IMR-90 (cell line): Measurements from ENCODE around the gene TF. TPM values are rescaled to one million over a fixed set of nuclear protein-coding genes. Genes with fewer than 3 reads are reported as not detected.

Source experiments
- ATAC-seq: fragments of 200-7000 bp; cut with Tn5 transposase; 2 replicates; pipeline ENCODE4 v1.9.1; 2020; ENCODE audit warnings: low read depth, mild to moderate bottlenecking, moderate library complexity
- BruUV-seq: library from RNA; stranded (reverse); fragments of 400-500 nt; replicated peaks from 2 replicates; lab custom pipeline; 2021; lab: Mats Ljungman, UMichigan
- CTCF ChIA-PET: fragments of 300-600 bp; formaldehyde crosslinking; extraction: SDS; loops from one replicate; lab custom pipeline; 2021; ENCODE audit warnings: antibody characterized with exemption; lab: Yijun Ruan, JAX
- POLR2A ChIA-PET: fragments of 300-600 bp; sonication (Branson Sonifier 250); formaldehyde crosslinking; loops from one replicate; lab custom pipeline; 2022; ENCODE audit warnings: antibody characterized with exemption; ENCODE audit not compliant: unreplicated experiment; lab: Charles Lee
- DNase-seq: peaks from one replicate; pipeline ENCODE4 v3.0.0; 2013
- H2AFZ ChIP-seq: replicated peaks from 2 replicates; pipeline ENCODE3; 2013; ENCODE audit warnings: low read length, mild to moderate bottlenecking; ENCODE audit not compliant: poor library complexity
- H2AK5ac ChIP-seq: 2 replicates; pipeline ENCODE4 v1.6.1; 2013; ENCODE audit warnings: low read depth, low read length, inconsistent platforms
- H2AK9ac ChIP-seq: replicated peaks from 2 replicates; pipeline ENCODE3; 2013; ENCODE audit warnings: mild to moderate bottlenecking, low read depth, low read length, moderate library complexity; ENCODE audit not compliant: poor library complexity
- H2BK120ac ChIP-seq: 2 replicates; pipeline ENCODE4 v1.6.1; 2013; ENCODE audit warnings: low read depth, low read length, inconsistent platforms
- H2BK15ac ChIP-seq: 3 replicates; pipeline ENCODE4 v1.6.1; 2013; ENCODE audit warnings: low read depth, low read length, inconsistent platforms
- H2BK20ac ChIP-seq: 2 replicates; pipeline ENCODE4 v1.6.1; 2013; ENCODE audit warnings: low read depth, mild to moderate bottlenecking, inconsistent platforms, low read length, moderate library complexity
- H2BK5ac ChIP-seq: 2 replicates; pipeline ENCODE4 v1.6.1; 2013; ENCODE audit warnings: mild to moderate bottlenecking, low read depth, low read length, inconsistent platforms; ENCODE audit not compliant: poor library complexity, severe bottlenecking
- H3K14ac ChIP-seq: replicated peaks from 2 replicates; pipeline ENCODE4 v1.6.1; 2013; ENCODE audit warnings: low read depth, low read length, inconsistent platforms
- H3K18ac ChIP-seq: 2 replicates; pipeline ENCODE4 v1.6.1; 2013; ENCODE audit warnings: low read depth, low read length, control low read depth
- H3K23ac ChIP-seq: 2 replicates; pipeline ENCODE4 v1.6.1; 2013; ENCODE audit warnings: low read depth, low read length, inconsistent platforms
- H3K27ac ChIP-seq: 2 replicates; pipeline ENCODE4 v1.5.1; 2013; ENCODE audit warnings: mild to moderate bottlenecking, control low read depth, low read length; ENCODE audit not compliant: insufficient read depth
- H3K27me3 ChIP-seq: 2 replicates; pipeline ENCODE4 v1.6.1; 2013; ENCODE audit warnings: low read length; ENCODE audit not compliant: control insufficient read depth, insufficient read depth
- H3K36me3 ChIP-seq: 2 replicates; pipeline ENCODE4 v1.6.1; 2013; ENCODE audit warnings: low read length, mixed read lengths; ENCODE audit not compliant: control insufficient read depth, insufficient read depth
- H3K4ac ChIP-seq: 2 replicates; pipeline ENCODE4 v1.6.1; 2013; ENCODE audit warnings: low read depth, low read length, inconsistent platforms
- H3K4me1 ChIP-seq: 2 replicates; pipeline ENCODE4 v1.6.1; 2013; ENCODE audit warnings: low read length, mixed read lengths; ENCODE audit not compliant: control insufficient read depth, insufficient read depth
- H3K4me2 ChIP-seq: 2 replicates; pipeline ENCODE4 v1.6.1; 2013; ENCODE audit warnings: low read depth, mild to moderate bottlenecking, control low read depth, low read length, moderate library complexity
- H3K4me3 ChIP-seq: 2 replicates; pipeline ENCODE4 v1.5.1; 2013; ENCODE audit warnings: low read depth, mild to moderate bottlenecking, control low read depth, low read length, moderate library complexity; ENCODE audit not compliant: insufficient read depth
- H3K56ac ChIP-seq: 2 replicates; pipeline ENCODE4 v1.6.1; 2013; ENCODE audit warnings: low read length, inconsistent platforms; ENCODE audit not compliant: insufficient read depth; ENCODE audit errors: extremely low read depth
- H3K79me1 ChIP-seq, 2 experiments: 2 replicates each; pipeline ENCODE4 v1.6.1; 2013; ENCODE audit warnings: low read length in 2 of 2, inconsistent platforms in 1 of 2, low read depth in 1 of 2
- H3K9ac ChIP-seq: 2 replicates; pipeline ENCODE4 v1.6.1; 2013; ENCODE audit warnings: low read depth, low read length, control low read depth
- H3K9me1 ChIP-seq: 2 replicates; pipeline ENCODE4 v1.6.1; 2013; ENCODE audit warnings: low read length, inconsistent platforms; ENCODE audit not compliant: insufficient read depth
- H3K9me3 ChIP-seq: 2 replicates; pipeline ENCODE4 v1.6.1; 2013; ENCODE audit warnings: low read length; ENCODE audit not compliant: control insufficient read depth, insufficient read depth
- H4K20me1 ChIP-seq: 2 replicates; pipeline ENCODE4 v1.6.1; 2013; ENCODE audit warnings: low read length, inconsistent platforms; ENCODE audit not compliant: insufficient read depth
- H4K5ac ChIP-seq: 2 replicates; pipeline ENCODE4 v1.6.1; 2013; ENCODE audit warnings: mild to moderate bottlenecking, low read depth, low read length, control low read depth
- H4K8ac ChIP-seq, 2 experiments: 2 replicates each; pipeline ENCODE4 v1.6.1; 2013; ENCODE audit warnings: low read depth in 2 of 2, low read length in 2 of 2, control low read depth in 1 of 2, inconsistent platforms in 1 of 2
- H4K91ac ChIP-seq: 2 replicates; pipeline ENCODE4 v1.6.1; 2013; ENCODE audit warnings: low read depth, low read length, inconsistent platforms; ENCODE audit not compliant: insufficient read depth
- BHLHE40 ChIP-seq: fragments of 150-350 bp; IDR thresholded peaks from 2 replicates; pipeline ENCODE4 v1.6.1; 2016; ENCODE audit warnings: mild to moderate bottlenecking, low read depth, low read length
- FOS ChIP-seq: fragments of 150-350 bp; IDR thresholded peaks from 2 replicates; pipeline ENCODE4 v1.6.1; 2016; ENCODE audit warnings: low read depth, low read length
- MAZ ChIP-seq: IDR thresholded peaks from 2 replicates; pipeline ENCODE4 v1.6.1; 2012; ENCODE audit warnings: low read depth, mild to moderate bottlenecking, low read length, improper control_type of control experiment, moderate library complexity, borderline replicate concordance
- MXI1 ChIP-seq: IDR thresholded peaks from 2 replicates; pipeline ENCODE4 v1.6.1; 2012; ENCODE audit warnings: low read depth, mild to moderate bottlenecking, low read length, moderate library complexity, borderline replicate concordance
- NFE2L2 ChIP-seq: fragments of 150-350 bp; IDR thresholded peaks from 2 replicates; pipeline ENCODE4 v1.6.1; 2016; ENCODE audit warnings: low read depth, mild to moderate bottlenecking, low read length
- RAD21 ChIP-seq: IDR thresholded peaks from 2 replicates; pipeline ENCODE4 v1.6.1; 2012; ENCODE audit warnings: low read length, improper control_type of control experiment
- RCOR1 ChIP-seq: IDR thresholded peaks from 2 replicates; pipeline ENCODE4 v1.6.1; 2012; ENCODE audit warnings: mild to moderate bottlenecking, low read length, improper control_type of control experiment; ENCODE audit not compliant: insufficient replicate concordance
- RFX5 ChIP-seq: IDR thresholded peaks from 2 replicates; pipeline ENCODE4 v1.8.0; 2012; ENCODE audit warnings: low read depth, mild to moderate bottlenecking, low read length, moderate library complexity
- SMC3 ChIP-seq: fragments of 150-350 bp; IDR thresholded peaks from 2 replicates; pipeline ENCODE4 v1.6.1; 2016; ENCODE audit warnings: low read depth, mild to moderate bottlenecking, antibody characterized with exemption, low read length, moderate library complexity
- WGBS, 2 experiments: methylation state at CpG; one replicate each; pipeline versions ENCODE4 v1.1.5 to v1.1.7; 2013; ENCODE audit warnings: missing lambda C conversion rate in 2 of 2; ENCODE audit not compliant: insufficient read length in 1 of 2; ENCODE audit errors: extremely low coverage in 2 of 2; 5-methylcytosine and 5-hydroxymethylcytosine counted together
- dilution Hi-C: fragments of 300-500 bp; cut with HindIII; formaldehyde crosslinking; loops from one replicate; pipeline ENCODE4 v1.14.3; 2018; ENCODE audit warnings: low sequenced_read_pairs; ENCODE audit not compliant: unreplicated experiment
- in situ Hi-C: fragments of 300-500 bp; cut with MboI; formaldehyde crosslinking; loops from 3 replicates; pipeline ENCODE4 v1.14.3; 2019; ENCODE audit warnings: low sequenced_read_pairs, inconsistent platforms, mixed read lengths
- intact Hi-C: fragments of 100-400 bp; cut with micrococcal nuclease; formaldehyde crosslinking; loops from 2 replicates; pipeline ENCODE4 v1.10.0; 2022
- polyA plus RNA-seq, 3 experiments: library from polyadenylated mRNA; depleted of rRNA; stranded (reverse); fragments of >200 nt; gene quantifications; 2 replicates each; pipeline ENCODE4 v1.2.3, GENCODE V29; 2012; ENCODE audit warnings: low replicate concordance in 1 of 3
- total RNA-seq: library from RNA; depleted of rRNA; stranded (reverse); fragments of >200 nt; gene quantifications from 2 replicates; pipeline ENCODE4 v1.2.3, GENCODE V29; 2012

TF gene
- total and polyA plus RNA-seq, 2 of the 4 experiments (the other 2 are of a cell fraction), result 0.07 TPM; not detected in 1

- no peak for TF ChIP-seq MAZ
- no peak for TF ChIP-seq RAD21
- no peak for TF ChIP-seq NFE2L2
- TF ChIP-seq MXI1, result no peak
- no peak for TF ChIP-seq BHLHE40
- TF ChIP-seq RCOR1, result no peak
- no peak for TF ChIP-seq FOS
- no peak for TF ChIP-seq RFX5
- TF ChIP-seq SMC3, result no peak
- no peak overlapping the region for H4K5ac ChIP-seq
- H2AK5ac ChIP-seq, result no peak overlapping the region
- no peak for DNase-seq
- no peak overlapping the region for H4K8ac ChIP-seq
- no peak for ATAC-seq
- no peaks in the 10 kb centered on the region for H3K9me3 ChIP-seq
- H3K4me2 ChIP-seq, result no peak overlapping the region
- intact Hi-C loops, result loop anchor here (5.0 kb wide), 1 partner anchor 392 kb away; no protein-coding TSS in a partner anchor
- no peak overlapping the region for H3K4me3 ChIP-seq
- H3K27ac ChIP-seq, result no peak overlapping the region
- no peak overlapping the region for H2BK120ac ChIP-seq
- H3K79me1 ChIP-seq, result peaks cover 0 to 3% of the 10 kb centered on the region in 2 experiments; a peak in 3 of 4 replicates
- no peak overlapping the region for H3K56ac ChIP-seq
- dilution Hi-C loops, result no loop called here
- H3K18ac ChIP-seq, result no peak overlapping the region
- in situ Hi-C loops, result loop anchor here (10.0 to 25.0 kb wide), 3 partner anchors 358 to 667 kb away; partner anchors contain the start of genes ANAPC13 and CEP63
- ChIA-PET CTCF (interaction anchor here (0.8 kb wide), 1 partner anchor 110 kb away, joined by 3 read pairs; no protein-coding TSS in a partner anchor), POLR2A (no interaction called here)
- H2BK5ac ChIP-seq, result no peak overlapping the region
- no peaks in the 10 kb centered on the region for H3K27me3 ChIP-seq
- H2AFZ ChIP-seq, result no peak overlapping the region
- H3K9ac ChIP-seq, result no peak overlapping the region
- H3K23ac ChIP-seq, result no peak overlapping the region
- no peak overlapping the region for H2BK20ac ChIP-seq
- no peak overlapping the region for H2AK9ac ChIP-seq
- WGBS, 2 experiments, result 100% methylated on average over 1 of the region's 4 CpGs; no CpG with 5 or more reads in 1 of the 2 experiments
- H3K4ac ChIP-seq, result no peak overlapping the region
- no peak overlapping the region for H2BK15ac ChIP-seq
- H4K91ac ChIP-seq, result no peak overlapping the region
- peaks cover 7% of the 10 kb centered on the region for H4K20me1 ChIP-seq
- H3K4me1 ChIP-seq, result no peaks in the 10 kb centered on the region
- no peak overlapping the region for H3K14ac ChIP-seq
- BruUV-seq, result no TSS peak
- H3K36me3 ChIP-seq, result peaks cover 36% of the 10 kb centered on the region
- peaks cover 14% of the 10 kb centered on the region; the same call in 1 of the 2 replicates for H3K9me1 ChIP-seq
These were observed 73.9 kb downstream of the TF start for GRCh38 chr3:133820129-133820528.
